BLaER1 treated with 17β-estradiol and CSF1 and Interleukin-3, amounts not matched to agents 10 nM and 100 nM (cell line): ENCODE results near the gene DNAJC1.

Experiments used
- H3K27ac ChIP-seq, 11 experiments: shearing (Covaris generic); formaldehyde crosslinking; 2 replicates each; pipeline ENCODE4 v1.8.1; 2022
- H3K27me3 ChIP-seq, 11 experiments: shearing (Covaris generic); formaldehyde crosslinking; 2 replicates each; pipeline ENCODE4 v1.8.1; 2022
- H3K36me3 ChIP-seq, 11 experiments: shearing (Covaris generic); formaldehyde crosslinking; 2 replicates each; pipeline ENCODE4 v1.8.1; 2022
- H3K4me1 ChIP-seq, 10 experiments: shearing (Covaris generic); formaldehyde crosslinking; 2 replicates each; pipeline ENCODE4 v1.8.1; 2022
- H3K4me2 ChIP-seq, 11 experiments: shearing (Covaris generic); formaldehyde crosslinking; 2 replicates each; pipeline ENCODE4 v1.8.1; 2022
- H3K4me3 ChIP-seq, 10 experiments: shearing (Covaris generic); formaldehyde crosslinking; 2 replicates each; pipeline ENCODE4 v1.8.1; 2022
- H3K9ac ChIP-seq, 11 experiments: shearing (Covaris generic); formaldehyde crosslinking; 2 replicates each; pipeline ENCODE4 v1.8.1; 2022
- H3K9me3 ChIP-seq, 11 experiments: shearing (Covaris generic); formaldehyde crosslinking; replicated peaks in 1 of 11; 2 replicates each; pipeline ENCODE4 v1.8.1; 2022
- H4K20me1 ChIP-seq, 11 experiments: shearing (Covaris generic); formaldehyde crosslinking; 2 replicates each; pipeline ENCODE4 v1.8.1; 2022
- Cebpa-rat ChIP-seq, 11 experiments: shearing (Covaris generic); IDR thresholded peaks; 2 replicates each; pipeline ENCODE4 v1.8.1; 2022

DNAJC1 gene

DNA sequence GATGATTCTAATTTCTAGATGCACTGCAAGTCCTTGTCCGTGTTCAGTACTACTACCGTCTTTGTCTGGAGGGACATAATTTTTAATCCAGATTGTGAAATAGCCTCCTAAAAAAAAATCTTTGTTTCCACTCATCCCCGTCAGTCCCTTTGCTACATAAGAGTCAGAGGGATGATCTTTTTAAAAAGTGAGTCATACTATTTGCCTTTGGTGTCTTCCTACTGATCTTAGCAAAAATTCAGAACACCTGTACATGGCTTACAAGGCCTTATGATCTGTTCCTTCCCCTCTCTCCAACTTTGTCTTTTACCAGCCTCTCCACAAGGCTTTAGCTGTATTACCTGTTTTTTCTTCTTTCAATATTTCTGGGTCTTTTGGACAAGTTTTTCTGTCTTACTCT lies 296.0 kb downstream of the DNAJC1 start:
- 0 out of 22 replicates have a peak, but pooled peaks cover 0 to 3% (median 0%) of the 10 kb centered on the region in 11 experiments for H3K9me3 ChIP-seq
- H3K4me3 ChIP-seq = no peak overlapping the region
- H3K27ac ChIP-seq = no peak overlapping the region
- TF ChIP-seq Cebpa-rat (IDR thresholded peaks at IDR 0.05) = no peak
- H3K36me3 ChIP-seq = peaks cover 25 to 74% (median 39%) of the 10 kb centered on the region in 11 experiments
- H4K20me1 ChIP-seq = peaks cover 17 to 72% (median 28%) of the 10 kb centered on the region in 11 experiments; a peak in 20 of 22 replicates
- no peaks in the 10 kb centered on the region for H3K27me3 ChIP-seq
- H3K4me2 ChIP-seq = no peak overlapping the region
- H3K9ac ChIP-seq = no peak overlapping the region
- H3K4me1 ChIP-seq = peaks cover 10 to 24% (median 17%) of the 10 kb centered on the region in 10 experiments
